Measurements from ENCODE around the gene ZNF200. TPM values are rescaled to one million over a fixed set of nuclear protein-coding genes. Genes with fewer than 3 reads are reported as not detected.
"Not testable (repeated sequence)": the region's sequence is repeated elsewhere in the genome, so short reads cannot be mapped to it uniquely, and the experiment has no call there.

The ZNF200 gene
- total and polyA plus RNA-seq, 2 experiments from 2014 or later: 4.6 to 12.5 TPM

GRCh38 chr16:3274490-3274889 lies 39.5 kb upstream of the ZNF200 start:
- Histone ChIP-seq H3K4me1 (ENCODE audit: insufficient read depth) (no peaks in the 10 kb centered on the region), H3K9me3 (ENCODE audit: low read depth) (no peaks in the 10 kb centered on the region), H3K27me3 (peaks cover 12% of the 10 kb centered on the region), H2AFZ (no peak overlapping the region), H3K9me2 (replicated peaks; ENCODE audit: insufficient read depth) (no peaks in the 10 kb centered on the region), H3K36me3 (replicated peaks; ENCODE audit: insufficient read depth, low read depth) (no peaks in the 10 kb centered on the region), H3K27ac (no peak overlapping the region), H3K4me3 (no peak overlapping the region), H3K79me2 (no peaks in the 10 kb centered on the region), H3K4me2 (no peak overlapping the region), H4K20me1 (ENCODE audit: insufficient read depth, poor library complexity, severe bottlenecking) (no peaks in the 10 kb centered on the region)
- DNase-seq (ENCODE audit: low spot score): no peak
- 52% methylated on average over 4 of the region's 4 CpGs for WGBS (ENCODE audit: low lambda C conversion rate, missing lambda C conversion rate)
- TF ChIP-seq EZH2 (IDR thresholded peaks at IDR 0.05; ENCODE audit: borderline replicate concordance): no peak
- TF ChIP-seq EZH2phosphoT487 (IDR thresholded peaks at IDR 0.05; ENCODE audit: low read depth, severe bottlenecking, unreplicated experiment): no peak
- TF ChIP-seq CTCF (IDR thresholded peaks at IDR 0.05; ENCODE audit: poor library complexity): no peak

- not testable (repeated sequence) for DNase-seq (ENCODE audit: low spot score); H3K4me1 ChIP-seq (ENCODE audit: insufficient read depth); H3K27ac ChIP-seq; H4K20me1 ChIP-seq (ENCODE audit: insufficient read depth, poor library complexity, severe bottlenecking); H3K4me2 ChIP-seq; H3K27me3 ChIP-seq; H3K36me3 ChIP-seq (replicated peaks; ENCODE audit: insufficient read depth, low read depth); H2AFZ ChIP-seq; H3K4me3 ChIP-seq; H3K9me2 ChIP-seq (replicated peaks; ENCODE audit: insufficient read depth); H3K9me3 ChIP-seq (ENCODE audit: low read depth); H3K79me2 ChIP-seq
- 82% methylated on average over 5 of the region's 22 CpGs for WGBS (ENCODE audit: low lambda C conversion rate, missing lambda C conversion rate)
Observed at GRCh38 chr16:3271281-3271680, 36.3 kb upstream of the ZNF200 start.

GRCh38 chr16:3270718-3271117 lies 35.8 kb upstream of the ZNF200 start:
- H3K9me2 ChIP-seq (replicated peaks; ENCODE audit: insufficient read depth); H3K27me3 ChIP-seq; H2AFZ ChIP-seq; H3K9me3 ChIP-seq (ENCODE audit: low read depth); H3K79me2 ChIP-seq; DNase-seq (ENCODE audit: low spot score); H4K20me1 ChIP-seq (ENCODE audit: insufficient read depth, poor library complexity, severe bottlenecking); H3K4me3 ChIP-seq; H3K27ac ChIP-seq; H3K4me2 ChIP-seq; H3K4me1 ChIP-seq (ENCODE audit: insufficient read depth); H3K36me3 ChIP-seq (replicated peaks; ENCODE audit: insufficient read depth, low read depth): not testable (repeated sequence)
- 80% methylated on average over 5 of the region's 5 CpGs for WGBS (ENCODE audit: low lambda C conversion rate, missing lambda C conversion rate)

- Histone ChIP-seq H3K36me3 (replicated peaks; ENCODE audit: insufficient read depth, low read depth) (no peaks in the 10 kb centered on the region), H3K79me2 (no peaks in the 10 kb centered on the region), H4K20me1 (ENCODE audit: insufficient read depth, poor library complexity, severe bottlenecking) (no peaks in the 10 kb centered on the region), H3K4me1 (ENCODE audit: insufficient read depth) (peaks cover 7% of the 10 kb centered on the region), H3K4me3 (no peak overlapping the region), H2AFZ (no peak overlapping the region), H3K27me3 (no peaks in the 10 kb centered on the region), H3K4me2 (no peak overlapping the region), H3K27ac (no peak overlapping the region), H3K9me3 (ENCODE audit: low read depth) (no peaks in the 10 kb centered on the region), H3K9me2 (replicated peaks; ENCODE audit: insufficient read depth) (no peaks in the 10 kb centered on the region)
- TF ChIP-seq EZH2 (IDR thresholded peaks at IDR 0.05; ENCODE audit: borderline replicate concordance): no peak
- TF ChIP-seq CTCF (IDR thresholded peaks at IDR 0.05; ENCODE audit: poor library complexity): no peak
- no peak for TF ChIP-seq EZH2phosphoT487 (IDR thresholded peaks at IDR 0.05; ENCODE audit: low read depth, severe bottlenecking, unreplicated experiment)
- WGBS (ENCODE audit: low lambda C conversion rate, missing lambda C conversion rate): 70% methylated on average over 1 of the region's 1 CpG
- no peak for DNase-seq (ENCODE audit: low spot score)
Observed at GRCh38 chr16:3268294-3268693, 33.3 kb upstream of the ZNF200 start.

Measured in hepatocyte (in vitro differentiated cells).